GM18519 (cell line): Measurements from ENCODE around the gene SLC48A1.

ENCODE experiments used
- ATAC-seq: cut with Tn5 transposase; IDR thresholded peaks from one replicate; pipeline ENCODE4 v1.9.1; 2021; ENCODE audit warnings: mild to moderate bottlenecking, moderate library complexity; ENCODE audit not compliant: unreplicated experiment, low FRiP score

SLC48A1 gene

GRCh38 chr12:47819896-47820630 is 47.0 kb downstream of the SLC48A1 start, which contains the start of gene HDAC7:
Gene HDAC7 (minus strand): TSS chr12:47819903. CDS start chr12:47819785, 118 bp downstream.
- ATAC-seq: no peak

GRCh38 chr12:47820631-47821345 is 47.8 kb downstream of the SLC48A1 start:
- no peak for ATAC-seq

GRCh38 chr12:47821346-47821706 is 48.3 kb downstream of the SLC48A1 start:
- no peak for ATAC-seq

GRCh38 chr12:47822401-47822800 is 49.4 kb downstream of the SLC48A1 start:
- ATAC-seq: no peak

- ATAC-seq: no peak
Observed at GRCh38 chr12:47822863-47823262, 49.8 kb downstream of the SLC48A1 start.

GRCh38 chr12:47823422-47824086 is 50.5 kb downstream of the SLC48A1 start:
- ATAC-seq: no peak

GRCh38 chr12:47824198-47824597 is 51.2 kb downstream of the SLC48A1 start:
- ATAC-seq: no peak

GRCh38 chr12:47824635-47825034 is 51.6 kb downstream of the SLC48A1 start:
- no peak for ATAC-seq

- no peak for ATAC-seq
Observed at GRCh38 chr12:47825173-47825639, 52.2 kb downstream of the SLC48A1 start.

GRCh38 chr12:47828008-47828975 is 55.3 kb downstream of the SLC48A1 start:
- no peak for ATAC-seq

- no peak for ATAC-seq
Observed at GRCh38 chr12:47828976-47829482, 56.0 kb downstream of the SLC48A1 start.

- ATAC-seq: no peak
Observed at GRCh38 chr12:47829584-47829983, 56.5 kb downstream of the SLC48A1 start.
